WTC11 (cell line): ENCODE results near the gene SAMD13. TPM values are rescaled to one million over a fixed set of nuclear protein-coding genes. Genes with fewer than 3 reads are reported as not detected.

ENCODE experiments used
- ATAC-seq: fragments of 200-7000 bp; cut with Tn5 transposase; 2 replicates; pipeline ENCODE4 v1.10.0; 2021; ENCODE audit warnings: mild to moderate bottlenecking, moderate library complexity
- CTCF ChIA-PET: fragments of 300-600 bp; sonication (Branson Sonifier 250); formaldehyde crosslinking; loops from one replicate; lab custom pipeline; 2021; ENCODE audit warnings: antibody characterized with exemption; lab: Charles Lee
- POLR2A ChIA-PET: fragments of 350-600 bp; sonication (Branson Sonifier 250); formaldehyde crosslinking; loops from one replicate; lab custom pipeline; 2021; ENCODE audit warnings: antibody characterized with exemption; lab: Charles Lee
- DNase-seq: peaks from one replicate; pipeline ENCODE4 v3.0.0; 2021; ENCODE audit warnings: low spot score
- H3K27ac Mint-ChIP-seq: 2 replicates; pipeline ENCODE4 v1.8.0; 2021; ENCODE audit warnings: mixed read lengths
- H3K27me3 Mint-ChIP-seq: 2 replicates; pipeline ENCODE4 v1.8.0; 2021; ENCODE audit warnings: low read depth, mild to moderate bottlenecking, moderate library complexity, mixed read lengths
- H3K36me3 Mint-ChIP-seq: 2 replicates; pipeline ENCODE4 v1.8.0; 2021; ENCODE audit warnings: mixed read lengths
- H3K4me1 Mint-ChIP-seq: 2 replicates; pipeline ENCODE4 v1.8.0; 2022; ENCODE audit warnings: mixed read lengths
- H3K4me3 Mint-ChIP-seq: 2 replicates; pipeline ENCODE4 v1.8.0; 2021; ENCODE audit warnings: mild to moderate bottlenecking, moderate library complexity, mixed read lengths
- H3K9me3 Mint-ChIP-seq: 2 replicates; pipeline ENCODE4 v1.8.0; 2021; ENCODE audit warnings: mixed read lengths
- AFF4 ChIP-seq: sonication (generic); formaldehyde crosslinking; IDR thresholded peaks from 2 replicates; pipeline ENCODE4 v1.8.1; 2023; ENCODE audit warnings: mild to moderate bottlenecking, missing genetic modification reagents, borderline replicate concordance
- CREM ChIP-seq: sonication (generic); formaldehyde crosslinking; IDR thresholded peaks from 2 replicates; pipeline ENCODE4 v1.8.1; 2022; ENCODE audit warnings: mild to moderate bottlenecking, missing genetic modification reagents, moderate library complexity
- ERG ChIP-seq: fragments of 250-450 bp; sonication (Bioruptor Pico); IDR thresholded peaks from 2 replicates; pipeline ENCODE4 v1.8.0; 2021; ENCODE audit warnings: mild to moderate bottlenecking
- ETV6 ChIP-seq: sonication (generic); formaldehyde crosslinking; IDR thresholded peaks from 2 replicates; pipeline ENCODE4 v1.8.1; 2022; ENCODE audit warnings: mild to moderate bottlenecking, missing genetic modification reagents
- FOXJ3 ChIP-seq: sonication (generic); formaldehyde crosslinking; IDR thresholded peaks from 2 replicates; pipeline ENCODE4 v1.9.0; 2021; ENCODE audit warnings: missing genetic modification reagents, mild to moderate bottlenecking, borderline replicate concordance
- FOXP1 ChIP-seq: sonication (generic); formaldehyde crosslinking; IDR thresholded peaks from 2 replicates; pipeline ENCODE4 v1.8.0; 2022; ENCODE audit warnings: missing genetic modification reagents, mild to moderate bottlenecking, moderate library complexity, borderline replicate concordance
- GTF2I ChIP-seq: fragments of 250-450 bp; sonication (Bioruptor Pico); conservative IDR thresholded peaks from 2 replicates; pipeline ENCODE4 v1.4.0; 2021; ENCODE audit warnings: mild to moderate bottlenecking
- PREB ChIP-seq: sonication (generic); formaldehyde crosslinking; IDR thresholded peaks from 2 replicates; pipeline ENCODE4 v1.8.1; 2022; ENCODE audit warnings: mild to moderate bottlenecking, missing genetic modification reagents, moderate library complexity, borderline replicate concordance
- PRRX2 ChIP-seq: fragments of 250-450 bp; sonication (Bioruptor Pico); IDR thresholded peaks from 2 replicates; pipeline ENCODE4 v1.8.0; 2021; ENCODE audit warnings: mild to moderate bottlenecking
- RELA ChIP-seq: sonication (generic); formaldehyde crosslinking; IDR thresholded peaks from 2 replicates; pipeline ENCODE4 v1.8.1; 2022; ENCODE audit warnings: missing genetic modification reagents, mild to moderate bottlenecking, borderline replicate concordance
- RORB ChIP-seq: fragments of 250-450 bp; sonication (Bioruptor Pico); IDR thresholded peaks from 2 replicates; pipeline ENCODE4 v1.9.0; 2021; ENCODE audit warnings: mild to moderate bottlenecking
- ZNF416 ChIP-seq: fragments of 250-450 bp; sonication (Bioruptor Pico); IDR thresholded peaks from 2 replicates; pipeline ENCODE4 v1.9.0; 2021; ENCODE audit warnings: mild to moderate bottlenecking, inconsistent platforms
- ZNF671 ChIP-seq: fragments of 250-450 bp; sonication (Bioruptor Pico); IDR thresholded peaks from 2 replicates; pipeline ENCODE4 v1.8.0; 2021; ENCODE audit warnings: mild to moderate bottlenecking
- total RNA-seq: library from RNA; stranded (reverse); gene quantifications from 3 replicates; pipeline ENCODE4 v1.2.3, GENCODE V29; 2021
- TF ChIP-seq, protein P1 (sequence below): sonication (generic); formaldehyde crosslinking; IDR thresholded peaks from 2 replicates; pipeline ENCODE4 v1.8.0; 2023; ENCODE audit warnings: missing genetic modification reagents, mild to moderate bottlenecking, borderline replicate concordance
- TF ChIP-seq, protein P2 (sequence below): sonication (generic); formaldehyde crosslinking; IDR thresholded peaks from 2 replicates; pipeline ENCODE4 v1.8.1; 2023; ENCODE audit warnings: mild to moderate bottlenecking, moderate library complexity, missing genetic modification reagents
- TF ChIP-seq, protein P3 (sequence below): sonication (generic); formaldehyde crosslinking; IDR thresholded peaks from 2 replicates; pipeline ENCODE4 v1.8.1; 2022; ENCODE audit warnings: low read depth, missing genetic modification reagents, borderline replicate concordance

SAMD13 gene
- total RNA-seq, 1 experiment from 2014 or later = 1.8 TPM

GRCh38 chr1:84259989-84260388, 41.5 kb upstream of the SAMD13 start (continued):
- TF ChIP-seq, protein P1, sequence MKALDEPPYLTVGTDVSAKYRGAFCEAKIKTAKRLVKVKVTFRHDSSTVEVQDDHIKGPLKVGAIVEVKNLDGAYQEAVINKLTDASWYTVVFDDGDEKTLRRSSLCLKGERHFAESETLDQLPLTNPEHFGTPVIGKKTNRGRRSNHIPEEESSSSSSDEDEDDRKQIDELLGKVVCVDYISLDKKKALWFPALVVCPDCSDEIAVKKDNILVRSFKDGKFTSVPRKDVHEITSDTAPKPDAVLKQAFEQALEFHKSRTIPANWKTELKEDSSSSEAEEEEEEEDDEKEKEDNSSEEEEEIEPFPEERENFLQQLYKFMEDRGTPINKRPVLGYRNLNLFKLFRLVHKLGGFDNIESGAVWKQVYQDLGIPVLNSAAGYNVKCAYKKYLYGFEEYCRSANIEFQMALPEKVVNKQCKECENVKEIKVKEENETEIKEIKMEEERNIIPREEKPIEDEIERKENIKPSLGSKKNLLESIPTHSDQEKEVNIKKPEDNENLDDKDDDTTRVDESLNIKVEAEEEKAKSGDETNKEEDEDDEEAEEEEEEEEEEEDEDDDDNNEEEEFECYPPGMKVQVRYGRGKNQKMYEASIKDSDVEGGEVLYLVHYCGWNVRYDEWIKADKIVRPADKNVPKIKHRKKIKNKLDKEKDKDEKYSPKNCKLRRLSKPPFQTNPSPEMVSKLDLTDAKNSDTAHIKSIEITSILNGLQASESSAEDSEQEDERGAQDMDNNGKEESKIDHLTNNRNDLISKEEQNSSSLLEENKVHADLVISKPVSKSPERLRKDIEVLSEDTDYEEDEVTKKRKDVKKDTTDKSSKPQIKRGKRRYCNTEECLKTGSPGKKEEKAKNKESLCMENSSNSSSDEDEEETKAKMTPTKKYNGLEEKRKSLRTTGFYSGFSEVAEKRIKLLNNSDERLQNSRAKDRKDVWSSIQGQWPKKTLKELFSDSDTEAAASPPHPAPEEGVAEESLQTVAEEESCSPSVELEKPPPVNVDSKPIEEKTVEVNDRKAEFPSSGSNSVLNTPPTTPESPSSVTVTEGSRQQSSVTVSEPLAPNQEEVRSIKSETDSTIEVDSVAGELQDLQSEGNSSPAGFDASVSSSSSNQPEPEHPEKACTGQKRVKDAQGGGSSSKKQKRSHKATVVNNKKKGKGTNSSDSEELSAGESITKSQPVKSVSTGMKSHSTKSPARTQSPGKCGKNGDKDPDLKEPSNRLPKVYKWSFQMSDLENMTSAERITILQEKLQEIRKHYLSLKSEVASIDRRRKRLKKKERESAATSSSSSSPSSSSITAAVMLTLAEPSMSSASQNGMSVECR (CRISPR knock-in tag) = no peak
- TF ChIP-seq ZNF671 (CRISPR knock-in tag) (no peak), CREM (CRISPR knock-in tag) (no peak), ERG (CRISPR knock-in tag) (no peak), FOXP1 (CRISPR knock-in tag) (no peak), GTF2I (CRISPR knock-in tag) (no peak), PRRX2 (CRISPR knock-in tag) (no peak), FOXJ3 (CRISPR knock-in tag) (no peak), ETV6 (no peak), RELA (CRISPR knock-in tag) (no peak)
- TF ChIP-seq, protein P2, sequence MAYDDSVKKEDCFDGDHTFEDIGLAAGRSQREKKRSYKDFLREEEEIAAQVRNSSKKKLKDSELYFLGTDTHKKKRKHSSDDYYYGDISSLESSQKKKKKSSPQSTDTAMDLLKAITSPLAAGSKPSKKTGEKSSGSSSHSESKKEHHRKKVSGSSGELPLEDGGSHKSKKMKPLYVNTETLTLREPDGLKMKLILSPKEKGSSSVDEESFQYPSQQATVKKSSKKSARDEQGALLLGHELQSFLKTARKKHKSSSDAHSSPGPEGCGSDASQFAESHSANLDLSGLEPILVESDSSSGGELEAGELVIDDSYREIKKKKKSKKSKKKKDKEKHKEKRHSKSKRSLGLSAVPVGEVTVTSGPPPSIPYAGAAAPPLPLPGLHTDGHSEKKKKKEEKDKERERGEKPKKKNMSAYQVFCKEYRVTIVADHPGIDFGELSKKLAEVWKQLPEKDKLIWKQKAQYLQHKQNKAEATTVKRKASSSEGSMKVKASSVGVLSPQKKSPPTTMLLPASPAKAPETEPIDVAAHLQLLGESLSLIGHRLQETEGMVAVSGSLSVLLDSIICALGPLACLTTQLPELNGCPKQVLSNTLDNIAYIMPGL (CRISPR knock-in tag) = no peak
- TF ChIP-seq, all 79 proteins: peak for 0

DNA sequence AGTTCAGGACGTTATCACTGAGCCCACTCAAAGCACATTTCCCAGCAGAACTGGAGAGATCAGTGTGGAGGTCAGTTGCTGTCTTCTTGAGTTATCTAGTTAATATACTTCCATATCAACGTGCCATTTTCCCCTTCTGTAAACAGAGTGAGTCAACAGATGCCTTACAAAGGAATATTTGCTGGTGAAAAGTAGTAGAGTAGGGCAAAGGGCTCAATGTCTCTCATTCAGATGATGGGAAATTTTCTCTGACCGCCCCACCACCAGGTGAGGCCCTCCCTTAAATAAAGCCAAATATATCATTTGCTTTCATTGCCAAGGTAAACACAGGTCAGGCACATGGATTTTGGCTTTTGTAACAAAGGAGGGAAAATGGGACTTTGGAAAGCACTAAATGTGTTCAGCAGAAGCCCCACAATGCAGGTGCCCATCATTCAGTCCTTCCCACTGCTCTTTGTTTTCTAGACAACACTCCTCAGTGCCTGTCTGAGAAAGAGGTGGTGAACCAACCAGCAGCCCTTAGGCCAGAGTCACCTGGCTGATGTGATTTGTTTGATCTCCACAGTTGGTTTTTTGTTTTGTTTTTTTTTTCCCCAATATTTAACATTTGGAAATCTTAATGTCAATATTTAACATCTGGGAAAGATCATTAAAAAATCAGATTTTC, 40.5 kb upstream of the SAMD13 start:
- H3K36me3 Mint-ChIP-seq = no peaks in the 10 kb centered on the region
- no peaks in the 10 kb centered on the region for H3K27me3 Mint-ChIP-seq
- no peak for ATAC-seq
- ChIA-PET CTCF (no interaction called here), POLR2A (no interaction called here)
- no peak overlapping the region for H3K4me3 Mint-ChIP-seq
- H3K27ac Mint-ChIP-seq = no peak overlapping the region
- no peak for TF ChIP-seq PREB (CRISPR knock-in tag)
- no peak for TF ChIP-seq ZNF416 (CRISPR knock-in tag)
- no peak for TF ChIP-seq RORB (CRISPR knock-in tag)
- no peak for TF ChIP-seq AFF4 (CRISPR knock-in tag)
- TF ChIP-seq, protein P3, sequence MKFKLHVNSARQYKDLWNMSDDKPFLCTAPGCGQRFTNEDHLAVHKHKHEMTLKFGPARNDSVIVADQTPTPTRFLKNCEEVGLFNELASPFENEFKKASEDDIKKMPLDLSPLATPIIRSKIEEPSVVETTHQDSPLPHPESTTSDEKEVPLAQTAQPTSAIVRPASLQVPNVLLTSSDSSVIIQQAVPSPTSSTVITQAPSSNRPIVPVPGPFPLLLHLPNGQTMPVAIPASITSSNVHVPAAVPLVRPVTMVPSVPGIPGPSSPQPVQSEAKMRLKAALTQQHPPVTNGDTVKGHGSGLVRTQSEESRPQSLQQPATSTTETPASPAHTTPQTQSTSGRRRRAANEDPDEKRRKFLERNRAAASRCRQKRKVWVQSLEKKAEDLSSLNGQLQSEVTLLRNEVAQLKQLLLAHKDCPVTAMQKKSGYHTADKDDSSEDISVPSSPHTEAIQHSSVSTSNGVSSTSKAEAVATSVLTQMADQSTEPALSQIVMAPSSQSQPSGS (CRISPR knock-in tag) = no peak
- no peak for TF ChIP-seq RELA (CRISPR knock-in tag)
- no peaks in the 10 kb centered on the region for H3K9me3 Mint-ChIP-seq
- no peaks in the 10 kb centered on the region for H3K4me1 Mint-ChIP-seq
- DNase-seq = no peak
